Uterus (tissue), 2 donors: ENCODE results near the gene VSTM4.

ENCODE experiments used
- POLR2A ChIP-seq, 2 donors: fragments of 450-650 bp; IDR thresholded peaks; one replicate each; pipeline ENCODE4 v1.6.1; 2016; ENCODE audit warnings: antibody characterized with exemption in 2 of 2, mild to moderate bottlenecking in 1 of 2, moderate library complexity in 1 of 2
- TF ChIP-seq, protein P1 (sequence below), 4 experiments: fragments of 200-600 bp in 2 of 4; fragments of 450-650 bp in 2 of 4; sonication (generic) in 2 of 4; IDR thresholded peaks; one replicate each; pipeline ENCODE4 v1.5.1; 2016 to 2019; ENCODE audit warnings: antibody characterized with exemption in 4 of 4, mild to moderate bottlenecking in 2 of 4, moderate library complexity in 1 of 4

DNA sequence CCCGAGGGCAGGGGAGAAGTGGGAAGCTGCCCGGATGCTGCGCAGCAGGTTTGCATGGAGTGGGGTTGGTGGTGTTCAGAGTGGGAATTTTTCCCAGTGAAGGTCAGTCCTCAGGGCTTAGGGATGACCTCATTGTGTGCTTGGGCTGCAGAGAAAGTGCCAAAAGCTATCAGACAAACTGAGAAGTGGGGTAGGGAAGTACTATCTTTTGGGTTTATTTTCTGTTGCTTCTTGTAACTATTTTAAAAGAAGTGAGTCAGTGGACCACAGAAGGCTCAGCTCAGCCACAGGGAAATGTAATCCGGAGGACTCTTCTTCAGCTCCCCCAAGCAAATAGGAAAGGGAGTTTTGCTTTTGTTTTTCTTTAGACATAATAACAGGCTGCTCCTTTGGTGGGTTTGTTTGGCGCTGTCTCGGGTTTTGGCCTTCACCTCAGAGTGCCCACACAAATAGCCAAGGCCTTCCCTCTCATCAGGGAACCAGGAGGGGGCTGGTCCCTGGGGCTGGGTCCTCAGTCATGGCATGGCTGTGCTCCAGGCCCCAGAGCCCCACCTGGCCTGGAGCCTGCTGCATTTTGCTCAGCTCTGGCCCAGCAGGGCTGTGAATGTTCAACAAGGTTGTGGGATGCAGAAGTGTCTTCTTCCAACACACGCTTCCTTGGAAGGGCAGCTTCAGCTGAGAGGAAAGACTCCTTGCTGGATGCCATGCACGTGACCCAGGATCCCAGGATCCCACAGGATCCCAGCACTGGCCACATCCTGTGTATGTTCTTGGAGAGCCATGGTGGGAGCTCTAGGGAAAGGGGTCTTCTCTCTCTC is 23.9 kb upstream of the VSTM4 start:
- TF ChIP-seq, protein P1, sequence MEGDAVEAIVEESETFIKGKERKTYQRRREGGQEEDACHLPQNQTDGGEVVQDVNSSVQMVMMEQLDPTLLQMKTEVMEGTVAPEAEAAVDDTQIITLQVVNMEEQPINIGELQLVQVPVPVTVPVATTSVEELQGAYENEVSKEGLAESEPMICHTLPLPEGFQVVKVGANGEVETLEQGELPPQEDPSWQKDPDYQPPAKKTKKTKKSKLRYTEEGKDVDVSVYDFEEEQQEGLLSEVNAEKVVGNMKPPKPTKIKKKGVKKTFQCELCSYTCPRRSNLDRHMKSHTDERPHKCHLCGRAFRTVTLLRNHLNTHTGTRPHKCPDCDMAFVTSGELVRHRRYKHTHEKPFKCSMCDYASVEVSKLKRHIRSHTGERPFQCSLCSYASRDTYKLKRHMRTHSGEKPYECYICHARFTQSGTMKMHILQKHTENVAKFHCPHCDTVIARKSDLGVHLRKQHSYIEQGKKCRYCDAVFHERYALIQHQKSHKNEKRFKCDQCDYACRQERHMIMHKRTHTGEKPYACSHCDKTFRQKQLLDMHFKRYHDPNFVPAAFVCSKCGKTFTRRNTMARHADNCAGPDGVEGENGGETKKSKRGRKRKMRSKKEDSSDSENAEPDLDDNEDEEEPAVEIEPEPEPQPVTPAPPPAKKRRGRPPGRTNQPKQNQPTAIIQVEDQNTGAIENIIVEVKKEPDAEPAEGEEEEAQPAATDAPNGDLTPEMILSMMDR (IDR thresholded peaks at IDR 0.05) = no peak
- TF ChIP-seq POLR2A (IDR thresholded peaks at IDR 0.05) = no peak
